GM21529 (cell line): ENCODE data around the gene NCAPH2.

Experiments used
- ATAC-seq: cut with Tn5 transposase; IDR thresholded peaks from one replicate; pipeline ENCODE4 v1.9.1; 2021; ENCODE audit not compliant: unreplicated experiment

NCAPH2 gene

DNA sequence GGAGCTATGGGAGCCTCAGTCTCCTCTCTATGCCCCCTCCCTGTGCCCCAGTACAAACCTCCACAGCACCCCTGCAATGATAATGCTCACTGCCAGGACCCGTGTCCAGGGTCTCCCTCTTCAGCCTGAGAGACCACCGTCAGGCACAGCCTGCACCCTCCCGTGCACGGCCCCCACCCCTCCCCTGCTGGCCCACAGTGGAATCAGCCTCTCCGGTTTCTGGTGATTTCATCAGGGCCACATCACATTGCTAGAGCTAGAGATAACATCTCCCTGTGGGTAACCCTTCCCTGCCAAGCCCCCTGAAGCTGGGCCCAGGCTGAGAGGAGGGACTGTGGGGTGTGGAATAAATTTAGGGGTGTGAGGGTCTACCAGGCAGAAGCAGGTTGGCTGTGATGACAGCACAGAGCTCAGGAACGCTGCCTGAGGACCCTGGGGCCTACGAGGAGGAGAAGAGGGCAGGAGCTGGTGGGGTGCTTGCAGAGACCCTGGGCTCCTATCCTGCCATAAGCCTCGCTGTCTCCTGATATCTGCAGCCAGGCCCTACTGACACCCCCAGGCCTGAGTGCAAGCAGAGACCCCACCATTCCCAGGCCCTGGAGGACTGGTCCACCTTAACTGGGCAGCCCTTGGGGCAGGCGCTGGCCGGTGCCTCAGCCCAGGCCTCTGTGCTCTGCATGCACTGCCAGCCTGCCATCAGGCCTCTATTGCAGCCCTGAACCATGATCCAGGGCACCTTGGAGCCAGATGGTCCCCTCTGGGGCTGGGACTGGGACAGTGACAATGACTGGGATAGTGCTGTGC, 37.7 kb downstream of the NCAPH2 start, which contains the start of gene KLHDC7B:
Gene KLHDC7B (plus strand): TSS at position 378 of the 804 bp plus-strand sequence. CDS start 345 bp downstream, at position 723.
- no peak for ATAC-seq

DNA sequence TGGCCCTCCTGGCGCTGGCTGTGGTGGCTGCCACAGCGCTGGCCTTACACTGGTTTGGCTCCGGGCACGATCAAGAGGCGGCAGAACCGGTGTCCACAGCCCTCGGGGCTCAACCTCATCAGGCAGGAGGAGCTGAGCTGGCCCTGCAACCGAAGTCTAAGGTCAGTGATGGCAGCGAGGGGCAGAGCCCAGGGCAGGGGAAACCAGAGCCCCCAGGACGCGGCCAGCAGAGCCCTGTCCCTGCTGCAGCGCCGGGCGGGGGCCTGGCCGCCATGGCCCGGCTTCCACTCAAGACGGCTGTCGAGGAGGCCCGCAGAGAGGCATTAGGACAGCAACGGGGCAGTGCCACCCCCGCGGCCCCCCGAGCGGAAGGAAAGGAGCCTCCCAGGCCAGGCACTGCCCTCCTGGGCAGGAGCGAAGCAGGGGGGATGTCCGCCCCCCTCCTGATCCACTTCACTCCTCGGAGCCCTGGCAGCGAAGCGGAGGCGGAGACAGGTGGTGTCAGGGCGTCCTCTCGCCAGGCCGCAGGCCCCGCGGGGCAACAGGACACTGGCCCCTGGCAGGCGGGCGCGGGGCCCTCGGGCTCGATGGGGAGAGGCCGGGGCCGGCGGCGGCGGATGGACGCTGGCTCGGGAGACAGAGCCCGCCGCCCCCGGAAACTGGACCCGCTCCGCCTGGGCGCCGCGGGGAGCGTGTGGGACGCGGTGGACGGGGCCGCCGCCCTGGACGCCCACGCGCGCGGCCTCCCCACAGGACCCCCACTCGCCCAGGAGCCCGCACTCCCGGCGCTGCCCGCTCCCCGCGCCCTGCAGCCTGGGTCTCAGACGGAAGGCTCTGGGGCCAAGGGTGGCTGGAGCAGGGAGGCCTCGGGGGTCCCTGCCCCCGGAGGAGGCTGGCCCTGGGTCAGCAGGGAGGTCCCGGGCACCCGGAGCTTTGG, 38.6 kb downstream of the NCAPH2 start:
- ATAC-seq: no peak

DNA sequence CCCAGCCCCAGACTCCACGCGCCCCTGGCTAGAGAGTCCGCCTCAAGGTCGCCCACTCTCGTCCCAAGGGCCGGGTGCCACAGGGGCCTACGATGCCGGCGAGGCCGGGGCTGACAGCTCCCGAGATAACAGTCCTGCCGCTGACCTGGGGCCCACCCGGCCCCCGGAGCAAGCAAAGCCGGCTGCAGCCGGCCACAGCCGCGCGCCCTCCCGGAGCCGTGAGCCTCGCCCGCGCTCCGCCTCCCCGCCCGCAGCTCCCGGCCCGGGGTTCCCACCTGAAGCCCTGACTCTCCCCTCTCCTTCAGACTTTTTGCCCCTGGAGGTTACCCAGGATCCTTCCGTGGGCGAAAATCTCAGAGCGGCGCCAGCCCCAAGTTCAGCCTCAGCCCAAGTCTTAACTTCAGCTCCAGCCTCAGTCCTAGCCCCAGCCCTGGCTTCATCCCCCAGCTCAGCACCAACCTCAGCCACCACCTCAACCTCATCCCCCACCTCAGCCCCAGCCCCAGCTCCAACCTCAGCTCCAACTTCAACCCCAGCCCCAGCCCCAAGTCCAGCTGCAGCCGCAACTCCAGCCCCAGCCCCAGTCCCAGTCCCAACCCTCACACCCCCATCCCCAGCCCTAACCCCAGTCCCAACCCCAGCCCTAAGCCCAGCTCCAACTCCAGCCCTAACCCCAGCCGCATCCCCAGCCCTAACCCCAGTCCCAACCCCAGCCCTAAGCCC, 39.4 kb downstream of the NCAPH2 start:
- no peak for ATAC-seq

DNA sequence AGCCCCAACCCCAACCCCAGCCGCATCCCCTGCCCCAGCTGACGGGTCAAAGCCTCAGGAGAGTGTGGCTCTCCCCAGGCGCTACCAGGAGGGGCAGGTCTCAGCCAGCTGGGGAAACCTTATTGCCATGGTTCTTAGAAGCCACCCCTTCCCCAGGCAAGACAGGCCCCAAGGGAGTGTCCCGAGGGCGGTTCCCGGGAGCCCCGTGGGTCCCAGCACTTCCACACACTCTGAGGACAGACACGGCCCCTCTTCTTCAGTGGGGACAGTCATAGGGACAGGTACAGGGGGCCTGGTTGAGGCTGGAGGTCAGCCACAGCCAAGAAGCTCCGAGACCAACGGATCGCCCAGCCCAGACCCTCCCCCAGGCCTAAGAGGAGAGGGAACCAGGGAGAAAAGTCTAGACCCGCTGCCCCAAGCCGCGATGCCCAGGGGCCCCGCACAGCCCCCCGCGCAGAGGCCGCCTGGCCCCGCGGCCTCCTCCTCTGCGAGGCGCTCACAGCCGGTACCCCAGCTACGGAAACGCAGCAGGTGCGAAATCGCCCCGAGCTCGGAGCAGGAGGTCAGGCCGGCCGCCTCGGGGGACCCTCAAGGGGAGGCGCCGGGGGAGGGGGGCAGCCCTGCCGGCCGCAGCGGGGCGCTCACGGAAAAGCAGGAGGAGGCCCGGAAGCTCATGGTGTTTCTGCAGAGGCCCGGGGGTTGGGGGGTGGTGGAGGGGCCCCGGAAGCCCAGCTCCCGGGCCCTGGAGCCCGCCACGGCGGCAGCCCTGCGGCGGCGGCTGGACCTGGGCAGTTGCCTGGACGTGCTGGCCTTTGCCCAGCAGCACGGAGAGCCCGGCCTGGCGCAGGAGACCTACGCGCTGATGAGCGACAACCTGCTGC, 40.3 kb downstream of the NCAPH2 start:
- ATAC-seq: no peak

DNA sequence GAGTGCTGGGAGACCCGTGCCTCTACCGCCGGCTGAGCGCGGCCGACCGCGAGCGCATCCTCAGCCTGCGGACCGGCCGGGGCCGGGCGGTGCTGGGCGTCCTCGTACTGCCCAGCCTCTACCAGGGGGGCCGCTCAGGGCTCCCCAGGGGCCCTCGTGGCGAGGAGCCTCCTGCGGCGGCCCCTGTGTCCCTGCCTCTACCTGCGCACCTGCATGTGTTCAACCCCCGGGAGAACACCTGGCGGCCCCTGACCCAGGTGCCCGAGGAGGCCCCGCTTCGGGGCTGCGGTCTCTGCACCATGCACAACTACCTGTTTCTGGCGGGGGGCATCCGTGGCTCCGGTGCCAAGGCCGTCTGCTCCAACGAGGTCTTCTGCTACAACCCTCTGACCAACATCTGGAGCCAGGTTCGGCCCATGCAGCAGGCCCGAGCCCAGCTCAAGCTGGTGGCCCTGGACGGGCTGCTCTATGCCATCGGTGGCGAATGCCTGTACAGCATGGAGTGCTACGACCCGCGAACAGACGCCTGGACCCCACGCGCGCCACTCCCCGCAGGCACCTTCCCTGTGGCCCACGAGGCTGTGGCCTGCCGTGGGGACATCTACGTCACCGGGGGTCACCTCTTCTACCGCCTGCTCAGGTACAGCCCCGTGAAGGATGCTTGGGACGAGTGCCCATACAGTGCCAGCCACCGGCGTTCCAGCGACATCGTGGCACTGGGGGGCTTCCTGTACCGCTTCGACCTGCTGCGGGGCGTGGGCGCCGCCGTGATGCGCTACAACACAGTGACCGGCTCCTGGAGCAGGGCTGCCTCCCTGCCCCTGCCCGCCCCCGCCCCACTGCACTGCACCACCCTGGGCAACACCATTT, 41.1 kb downstream of the NCAPH2 start:
- no peak for ATAC-seq

DNA sequence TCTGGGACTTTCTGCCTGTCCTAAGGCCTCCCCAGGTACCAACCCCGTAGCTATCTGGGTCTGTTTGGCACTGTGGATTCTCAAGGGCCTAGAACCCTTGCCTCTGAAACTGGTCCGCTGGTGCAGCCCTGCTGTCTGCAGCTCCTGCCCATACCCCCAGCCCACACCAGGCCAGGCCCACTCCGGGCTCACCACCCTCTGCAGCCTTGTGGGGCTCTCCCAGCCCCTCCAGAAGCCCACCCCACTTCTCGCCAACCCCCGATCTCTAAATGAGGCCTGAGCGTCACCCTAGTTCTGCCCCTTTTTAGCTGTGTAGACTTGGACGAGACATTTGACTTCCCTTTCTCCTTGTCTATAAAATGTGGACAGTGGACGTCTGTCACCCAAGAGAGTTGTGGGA, 42.4 kb downstream of the NCAPH2 start:
- no peak for ATAC-seq

DNA sequence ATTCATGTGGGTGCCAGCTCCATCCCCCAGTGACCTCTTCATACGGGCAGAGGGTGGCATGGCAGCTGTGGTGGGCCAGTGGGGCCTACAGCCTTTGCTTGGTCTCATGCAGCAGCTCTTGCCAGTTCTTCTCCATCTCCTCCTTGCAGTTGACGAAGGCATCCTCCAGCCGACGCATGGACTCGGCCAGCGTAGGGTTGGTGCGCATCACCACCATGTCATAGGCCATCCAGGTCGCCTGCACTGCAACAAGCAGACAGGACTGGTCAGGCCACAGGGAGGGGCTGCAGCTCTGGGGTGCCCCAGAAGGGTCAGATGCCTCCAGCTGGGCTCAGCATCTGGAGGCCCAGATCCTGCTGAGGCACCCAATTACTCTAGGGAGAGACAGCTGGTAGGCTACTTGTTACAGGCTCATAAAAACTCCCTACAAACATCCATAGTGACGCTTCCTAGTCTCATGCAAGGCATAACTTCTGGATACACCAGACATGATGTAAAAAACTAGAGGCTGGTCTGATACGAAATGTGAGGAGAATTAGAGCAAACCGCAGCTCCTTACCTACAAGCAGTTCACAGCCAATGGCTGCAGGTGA, 43.2 kb downstream of the NCAPH2 start:
- ATAC-seq: no peak

DNA sequence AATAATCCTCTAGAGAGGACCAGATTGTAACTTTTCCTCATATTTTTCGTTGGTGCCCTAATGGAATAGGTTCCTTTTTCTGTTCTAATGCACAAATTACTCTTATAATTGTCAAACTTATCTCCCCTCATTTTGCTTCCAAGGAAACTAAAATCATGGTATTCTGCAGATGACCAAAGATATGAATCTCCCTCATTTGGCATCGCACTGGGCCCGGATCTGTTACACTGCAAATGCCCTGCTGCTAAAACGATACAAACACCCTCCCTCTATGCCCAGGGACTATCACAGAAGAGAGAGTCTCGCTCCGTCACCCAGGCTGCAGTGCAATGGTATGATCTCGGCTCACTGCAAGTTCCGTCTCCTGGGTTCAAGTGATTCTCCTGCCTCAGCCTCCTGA, 45.3 kb downstream of the NCAPH2 start:
- ATAC-seq: no peak

DNA sequence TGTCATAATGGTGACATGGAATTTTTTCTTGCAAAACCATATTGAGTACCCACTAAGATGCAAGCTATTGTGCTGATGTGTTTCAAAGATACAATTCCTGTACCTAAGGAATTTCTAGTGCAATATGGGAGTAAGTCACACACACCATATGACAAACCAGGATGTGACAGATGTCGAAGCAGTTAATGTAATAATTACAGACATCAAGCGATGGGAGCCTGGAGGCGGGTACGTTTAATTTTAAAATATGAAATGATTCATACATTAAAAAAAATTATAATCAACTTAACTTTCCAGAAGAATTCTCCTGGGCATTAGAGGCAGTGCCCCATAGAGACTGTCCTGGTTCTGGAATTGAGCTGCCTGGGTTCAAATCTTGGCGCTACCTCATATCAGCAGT, 48.7 kb downstream of the NCAPH2 start:
- no peak for ATAC-seq

DNA sequence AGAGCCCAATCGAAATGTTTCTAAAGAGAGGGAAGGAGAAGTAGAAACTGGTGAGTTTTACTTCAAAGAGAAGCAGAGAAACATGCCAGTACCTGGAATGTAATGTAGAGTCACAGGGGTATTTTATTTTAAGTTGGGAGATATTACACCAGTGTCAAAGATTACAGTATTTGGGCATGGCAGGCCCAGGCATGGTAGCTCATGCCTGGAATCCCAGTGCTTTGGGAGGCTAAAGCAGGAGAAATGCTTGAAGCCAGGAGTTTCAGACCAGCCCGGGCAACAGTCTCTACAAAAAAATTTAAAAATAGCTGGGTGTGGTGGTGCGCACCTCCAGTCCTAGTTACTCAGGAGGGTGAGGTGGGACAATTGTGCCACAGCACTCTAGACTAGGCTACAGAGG, 52.0 kb downstream of the NCAPH2 start:
- no peak for ATAC-seq

DNA sequence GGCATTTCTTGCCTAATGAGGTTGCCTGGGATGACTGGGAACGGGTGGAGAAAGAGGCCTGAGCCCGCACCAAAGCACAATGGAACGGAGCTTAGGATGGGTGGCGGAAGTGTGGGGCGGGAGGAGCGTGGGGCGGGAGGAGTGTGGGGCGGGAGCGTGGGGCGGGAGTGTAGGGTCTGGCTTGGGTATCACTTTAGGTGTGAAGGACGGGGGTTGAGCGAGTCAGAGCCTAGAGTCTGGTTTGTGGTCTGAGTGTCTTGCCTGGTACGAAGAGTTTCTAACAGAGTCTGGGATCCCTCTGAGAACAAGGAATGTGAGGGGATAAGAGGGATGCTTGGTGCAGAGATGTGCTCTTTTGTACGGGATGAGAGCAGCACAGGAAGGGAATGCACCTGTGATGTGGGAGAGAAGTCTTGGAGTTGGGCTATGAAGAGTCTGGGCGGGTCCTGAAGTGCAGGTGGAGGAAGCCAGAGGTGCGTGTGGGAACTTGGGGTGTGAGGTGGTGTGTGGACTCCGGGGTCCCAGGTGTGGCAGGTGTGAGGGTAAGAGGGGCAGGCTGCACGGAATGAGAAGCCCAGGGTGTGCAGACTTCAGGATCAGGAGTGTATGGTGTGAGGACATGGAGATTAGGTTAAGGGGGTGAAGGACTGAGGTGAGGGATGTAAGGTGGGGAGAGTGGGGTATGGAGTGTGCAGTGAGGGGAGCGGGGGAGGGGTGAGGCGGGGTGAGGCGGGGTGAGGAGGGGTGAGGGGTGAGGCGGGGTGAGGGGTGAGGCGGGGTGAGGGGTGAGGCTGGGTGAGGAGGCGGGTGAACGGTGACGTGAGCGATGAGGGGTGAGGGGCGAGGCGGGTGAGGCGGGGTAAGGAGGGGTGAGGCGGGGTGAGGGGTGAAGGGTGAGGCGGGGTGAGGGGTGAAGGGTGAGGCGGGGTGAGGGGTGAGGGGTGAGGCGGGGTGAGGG, 53.7 kb downstream of the NCAPH2 start:
- ATAC-seq: no peak

DNA sequence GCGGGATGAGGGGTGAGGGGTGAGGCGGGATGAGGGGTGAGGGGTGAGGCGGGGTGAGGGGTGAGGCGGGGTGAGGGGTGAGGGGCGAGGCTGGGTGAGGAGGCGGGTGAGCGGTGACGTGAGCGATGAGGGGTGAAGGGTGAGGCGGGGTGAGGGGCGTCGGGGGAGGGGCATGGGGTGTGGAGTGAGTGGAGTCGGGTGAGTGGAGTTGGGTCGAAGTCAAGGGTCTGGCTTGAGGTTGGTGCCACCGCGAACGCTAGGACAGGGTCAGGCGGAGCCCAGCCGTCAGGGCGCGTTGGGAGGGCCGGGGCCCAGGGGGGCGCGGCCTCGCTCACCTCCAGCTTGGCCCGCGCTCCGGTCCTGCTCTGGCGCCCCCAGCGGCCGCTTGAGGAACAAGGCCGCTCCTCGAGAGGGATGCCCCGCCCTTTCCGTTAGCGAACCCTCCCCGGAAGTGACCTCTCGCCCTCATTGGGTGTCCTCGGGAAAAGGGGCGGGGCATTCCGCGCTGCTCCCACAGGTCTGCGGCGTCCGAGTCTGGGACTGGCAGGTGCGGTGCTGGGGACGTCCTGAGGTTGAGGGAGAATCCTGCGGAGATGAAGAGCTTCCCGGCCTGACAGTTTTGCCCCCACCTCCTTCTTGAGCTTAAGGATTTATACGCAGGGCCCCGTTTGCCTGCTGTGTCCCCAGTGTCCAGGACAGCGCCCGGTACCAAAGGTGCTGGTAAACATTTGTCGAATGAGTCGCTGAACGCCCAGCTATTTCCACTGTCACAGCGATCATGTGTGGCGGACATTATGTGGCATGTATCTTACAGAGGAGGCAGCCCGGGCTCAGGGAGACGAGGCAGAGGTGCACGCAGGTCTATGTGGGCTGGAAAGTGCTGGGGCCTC, 54.7 kb downstream of the NCAPH2 start, which contains the start of gene SYCE3:
Gene SYCE3 (minus strand): TSS at position 397 of the 890 bp plus-strand sequence. CDS start 6,514 bp downstream, outside the sequence.
- ATAC-seq: peak; percentile 91

DNA sequence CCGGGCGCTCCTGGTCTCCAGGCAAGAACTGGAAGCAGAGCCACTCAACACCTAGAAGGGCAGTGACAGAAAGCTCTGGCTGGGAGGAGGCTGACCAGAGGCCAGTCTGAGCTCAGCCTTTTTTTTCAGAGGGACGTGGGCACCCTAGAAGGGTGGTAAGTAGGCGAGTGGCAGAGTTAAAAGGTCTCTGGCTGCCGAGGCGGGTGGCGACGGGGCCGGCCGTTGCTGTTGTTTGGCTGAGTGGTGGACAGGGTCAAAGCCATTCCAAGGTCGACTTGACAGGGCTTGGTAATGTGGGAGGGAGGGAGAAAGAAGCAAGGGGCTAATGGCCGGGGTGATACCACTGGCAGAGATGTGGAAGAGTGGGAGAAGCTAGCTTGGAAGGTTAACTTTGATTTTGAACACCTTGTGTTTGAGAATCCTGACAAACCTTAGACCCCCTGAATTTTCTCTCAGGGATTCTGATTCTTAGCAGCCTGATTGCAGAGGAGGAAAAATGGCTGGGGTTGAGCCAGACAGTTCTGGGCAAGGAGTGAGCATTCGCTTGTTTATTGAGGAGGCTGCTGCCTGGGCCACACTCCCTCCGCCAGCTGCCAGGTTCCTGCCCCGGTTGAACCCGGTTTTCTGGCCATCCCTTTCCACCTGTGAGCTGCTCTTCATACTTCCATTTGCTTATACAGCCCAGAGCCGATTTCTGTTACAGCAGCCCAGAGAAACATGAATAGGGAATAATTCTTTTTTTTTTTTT, 55.6 kb downstream of the NCAPH2 start:
- no peak for ATAC-seq

DNA sequence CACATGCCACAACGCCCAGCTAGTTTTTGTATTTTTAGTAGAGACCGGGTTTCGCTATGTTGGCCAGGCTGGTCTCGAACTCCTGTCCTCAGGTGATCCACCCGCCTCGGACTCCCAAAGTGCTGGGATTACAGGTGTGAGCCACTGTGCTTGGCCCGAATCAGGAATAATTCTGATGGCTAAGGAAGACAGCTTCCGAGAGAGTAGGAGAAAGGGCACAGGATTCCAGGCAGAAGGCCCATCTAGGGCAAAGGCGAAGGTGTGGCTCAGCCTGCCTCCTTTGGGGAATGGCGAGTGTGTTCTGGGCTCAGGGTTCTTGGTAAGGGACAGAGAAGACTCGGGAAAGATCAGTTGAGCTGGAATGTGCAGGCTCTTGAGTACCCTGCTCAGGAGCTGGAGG, 56.3 kb downstream of the NCAPH2 start:
- no peak for ATAC-seq

DNA sequence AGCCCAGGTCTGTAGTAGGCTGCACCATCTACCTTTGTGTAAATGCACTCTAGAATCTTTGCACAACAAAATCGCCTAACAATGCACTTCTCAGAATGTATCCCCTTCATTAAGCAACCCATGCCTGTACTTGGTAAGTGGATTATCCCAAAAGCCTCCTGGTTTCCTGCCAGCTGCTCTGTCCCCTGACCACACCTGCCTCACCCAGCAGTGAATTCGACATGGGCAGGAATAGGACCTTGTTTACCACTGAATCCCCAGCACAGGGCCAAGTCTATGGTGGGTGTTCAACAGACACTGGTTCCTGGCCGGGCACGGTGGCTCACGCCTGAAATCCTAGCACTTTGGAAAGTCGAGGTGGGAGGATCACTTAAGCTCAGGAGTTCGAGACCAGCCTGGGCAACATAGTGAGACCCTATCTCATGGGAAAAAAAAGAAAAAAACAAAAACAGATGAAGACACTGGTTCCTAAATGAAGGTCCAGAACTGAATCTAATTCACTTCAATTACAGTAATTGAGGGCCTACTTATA, 59.8 kb downstream of the NCAPH2 start:
- ATAC-seq: no peak

DNA sequence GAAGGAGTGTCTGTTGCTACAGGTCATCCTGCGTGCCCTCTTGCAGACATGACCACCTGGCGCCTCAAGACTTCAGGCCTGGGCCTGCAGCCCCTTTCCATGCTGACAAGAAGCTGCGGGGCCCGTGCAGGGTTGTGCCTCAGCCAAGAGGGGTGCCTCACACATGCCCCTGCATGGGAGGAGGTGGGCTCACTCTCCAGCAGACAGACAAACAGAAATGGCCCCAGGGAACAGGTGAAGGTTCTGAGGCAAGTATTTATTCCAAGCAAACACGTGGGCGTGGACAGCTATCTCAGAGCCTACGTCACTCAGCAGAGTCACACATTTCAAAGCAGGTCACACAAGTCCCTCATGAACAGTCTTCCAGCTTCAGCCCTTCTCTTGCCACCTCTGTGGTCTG, 60.6 kb downstream of the NCAPH2 start:
- no peak for ATAC-seq
